Thyroid gland (tissue), 4 donors: ENCODE data around the gene HEBP1.

Source experiments
- POLR2A ChIP-seq, 2 donors: fragments of 450-650 bp; IDR thresholded peaks; one replicate each; pipeline ENCODE4 v1.6.1; 2017; ENCODE audit warnings: antibody characterized with exemption in 2 of 2, mild to moderate bottlenecking in 2 of 2, moderate library complexity in 1 of 2
- TF ChIP-seq, protein P1 (sequence below), 6 experiments: fragments of 200-600 bp in 3 of 6; fragments of 450-650 bp in 3 of 6; sonication (generic) in 3 of 6; IDR thresholded peaks; one replicate each; pipeline ENCODE4 v1.5.1; 2016 to 2019; ENCODE audit warnings: antibody characterized with exemption in 6 of 6, mild to moderate bottlenecking in 2 of 6, inconsistent platforms in 1 of 6, moderate library complexity in 1 of 6

- TF ChIP-seq, protein P1, sequence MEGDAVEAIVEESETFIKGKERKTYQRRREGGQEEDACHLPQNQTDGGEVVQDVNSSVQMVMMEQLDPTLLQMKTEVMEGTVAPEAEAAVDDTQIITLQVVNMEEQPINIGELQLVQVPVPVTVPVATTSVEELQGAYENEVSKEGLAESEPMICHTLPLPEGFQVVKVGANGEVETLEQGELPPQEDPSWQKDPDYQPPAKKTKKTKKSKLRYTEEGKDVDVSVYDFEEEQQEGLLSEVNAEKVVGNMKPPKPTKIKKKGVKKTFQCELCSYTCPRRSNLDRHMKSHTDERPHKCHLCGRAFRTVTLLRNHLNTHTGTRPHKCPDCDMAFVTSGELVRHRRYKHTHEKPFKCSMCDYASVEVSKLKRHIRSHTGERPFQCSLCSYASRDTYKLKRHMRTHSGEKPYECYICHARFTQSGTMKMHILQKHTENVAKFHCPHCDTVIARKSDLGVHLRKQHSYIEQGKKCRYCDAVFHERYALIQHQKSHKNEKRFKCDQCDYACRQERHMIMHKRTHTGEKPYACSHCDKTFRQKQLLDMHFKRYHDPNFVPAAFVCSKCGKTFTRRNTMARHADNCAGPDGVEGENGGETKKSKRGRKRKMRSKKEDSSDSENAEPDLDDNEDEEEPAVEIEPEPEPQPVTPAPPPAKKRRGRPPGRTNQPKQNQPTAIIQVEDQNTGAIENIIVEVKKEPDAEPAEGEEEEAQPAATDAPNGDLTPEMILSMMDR (IDR thresholded peaks at IDR 0.05): no peak
- TF ChIP-seq POLR2A (IDR thresholded peaks at IDR 0.05): no peak
Measured at GRCh38 chr12:13007496-13008233, 7.6 kb upstream of the HEBP1 start.
